CD4-positive, alpha-beta T cell (primary cell): ENCODE measurements around the gene NKAP. TPM values are rescaled to one million over a fixed set of nuclear protein-coding genes. Genes with fewer than 3 reads are reported as not detected.

Experiments
- ATAC-seq: fragments of 200-7000 bp; cut with Tn5 transposase; one replicate; pipeline ENCODE4 v1.10.0; 2022; ENCODE audit warnings: mild to moderate bottlenecking; ENCODE audit not compliant: poor library complexity
- CTCF ChIA-PET: fragments of 350-600 bp; sonication (Branson Sonifier 250); formaldehyde crosslinking; loops from one replicate; lab custom pipeline; 2021; ENCODE audit warnings: antibody characterized with exemption, inconsistent platforms; lab: Charles Lee
- POLR2A ChIA-PET: fragments of 350-600 bp; sonication (Branson Sonifier 250); formaldehyde crosslinking; loops from one replicate; lab custom pipeline; 2021; ENCODE audit warnings: antibody characterized with exemption, inconsistent platforms; lab: Charles Lee
- DNase-seq, 14 experiments: peaks; one replicate each; pipeline ENCODE4 v3.0.0-alpha.2; 2013 to 2020; ENCODE audit warnings: mixed read lengths in 2 of 14
- H3K27ac ChIP-seq, 2 donors: one replicate each; pipeline versions ENCODE4 v1.5.1 to v1.7.0; 2013; ENCODE audit warnings: low read length in 2 of 2, low read depth in 1 of 2, mild to moderate bottlenecking in 1 of 2
- H3K27me3 ChIP-seq, 2 experiments: 1 replicate in 1 of 2; 2 replicates in 1 of 2; pipeline versions ENCODE4 v1.6.1 to v1.7.0; 2013; ENCODE audit warnings: low read length in 2 of 2, control low read depth in 1 of 2, mild to moderate bottlenecking in 1 of 2, moderate library complexity in 1 of 2; ENCODE audit not compliant: insufficient read depth in 2 of 2, control insufficient read depth in 1 of 2
- H3K36me3 ChIP-seq: one replicate; pipeline ENCODE4 v1.6.1; 2013; ENCODE audit warnings: low read length, control low read depth; ENCODE audit not compliant: insufficient read depth
- H3K4me1 ChIP-seq: one replicate; pipeline ENCODE4 v1.6.1; 2013; ENCODE audit warnings: low read length, control low read depth; ENCODE audit not compliant: insufficient read depth
- H3K4me3 ChIP-seq: one replicate; pipeline ENCODE4 v1.5.1; 2013; ENCODE audit warnings: mild to moderate bottlenecking, low read length, moderate library complexity
- H3K9me3 ChIP-seq, 2 experiments: 1 replicate in 1 of 2; 2 replicates in 1 of 2; pipeline versions ENCODE4 v1.6.1 to v1.7.0; 2013; ENCODE audit warnings: low read length in 2 of 2, mild to moderate bottlenecking in 2 of 2, control low read depth in 1 of 2, moderate library complexity in 1 of 2; ENCODE audit not compliant: control insufficient read depth in 1 of 2, insufficient read depth in 1 of 2
- H3K27ac Mint-ChIP-seq: one replicate; pipeline ENCODE4 v1.8.0; 2020; ENCODE audit warnings: mixed read lengths
- H3K27me3 Mint-ChIP-seq: one replicate; pipeline ENCODE4 v1.8.0; 2021; ENCODE audit warnings: mixed read lengths
- H3K36me3 Mint-ChIP-seq: one replicate; pipeline ENCODE4 v1.8.0; 2021; ENCODE audit warnings: low read depth, mixed read lengths
- H3K4me1 Mint-ChIP-seq: one replicate; pipeline ENCODE4 v1.8.0; 2021; ENCODE audit warnings: low read depth, mixed read lengths
- H3K4me3 Mint-ChIP-seq: one replicate; pipeline ENCODE4 v1.8.0; 2020; ENCODE audit warnings: mild to moderate bottlenecking, mixed read lengths
- H3K9me3 Mint-ChIP-seq: one replicate; pipeline ENCODE4 v1.8.0; 2020; ENCODE audit warnings: mixed read lengths
- intact Hi-C, 2 experiments: fragments of 100-400 bp; cut with DNase I in 1 of 2; cut with micrococcal nuclease in 1 of 2; formaldehyde crosslinking; loops; one replicate each; pipeline versions ENCODE4 v1.15.1 to v1.9.0; 2023 to 2025; cut with DNase I, micrococcal nuclease
- total RNA-seq, 174 experiments: library from RNA in 2 of 174; stranded (reverse) in 2 of 174; gene quantifications; one replicate each; pipeline ENCODE4 v1.2.3 and lab custom pipeline; 2021 to 2026
- TF ChIP-seq, protein P1 (sequence below): fragments of 200-600 bp; IDR thresholded peaks from one replicate; pipeline ENCODE4 v1.8.0; 2022; ENCODE audit warnings: antibody characterized with exemption, mild to moderate bottlenecking

Gene NKAP
- total RNA-seq, 2 experiments from 2014 or later: 14.5 to 15.6 TPM

DNA sequence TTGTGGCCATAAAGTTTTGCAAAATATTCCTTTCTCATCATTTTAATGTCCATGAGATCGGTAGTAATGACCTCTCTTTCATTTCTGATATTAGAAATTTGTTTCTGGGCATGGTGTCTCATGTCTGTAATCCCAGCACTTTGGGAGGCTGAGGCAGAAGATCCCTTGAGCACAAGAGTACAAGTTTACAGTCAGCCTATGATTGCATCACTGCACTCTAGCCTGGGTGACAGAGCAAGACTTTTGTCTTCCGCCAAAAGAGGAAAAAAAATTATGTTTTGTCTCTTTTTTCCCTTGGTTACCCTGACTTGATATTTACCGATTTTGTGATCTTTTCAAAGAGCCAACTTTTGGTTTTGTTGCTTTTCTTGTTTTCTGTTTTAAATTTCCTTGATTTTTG lies 10.8 kb upstream of the NKAP start:
- H3K36me3 Mint-ChIP-seq: no peaks in the 10 kb centered on the region
- no peaks in the 10 kb centered on the region for H3K9me3 Mint-ChIP-seq
- Histone ChIP-seq H3K4me1 (no peaks in the 10 kb centered on the region), H3K4me3 (no peak overlapping the region), H3K36me3 (no peaks in the 10 kb centered on the region), H3K27me3 (no peaks in the 10 kb centered on the region), H3K9me3 (no peaks in the 10 kb centered on the region), H3K27ac (no peak overlapping the region)
- POLR2A ChIA-PET: no interaction called here
- no peak for DNase-seq
- peaks cover 9% of the 10 kb centered on the region for H3K4me1 Mint-ChIP-seq
- H3K27me3 Mint-ChIP-seq: peaks cover 35% of the 10 kb centered on the region
- CTCF ChIA-PET: no interaction called here
- no peak overlapping the region for H3K4me3 Mint-ChIP-seq
- intact Hi-C loops: no loop called here
- H3K27ac Mint-ChIP-seq: no peak overlapping the region
- TF ChIP-seq, protein P1, sequence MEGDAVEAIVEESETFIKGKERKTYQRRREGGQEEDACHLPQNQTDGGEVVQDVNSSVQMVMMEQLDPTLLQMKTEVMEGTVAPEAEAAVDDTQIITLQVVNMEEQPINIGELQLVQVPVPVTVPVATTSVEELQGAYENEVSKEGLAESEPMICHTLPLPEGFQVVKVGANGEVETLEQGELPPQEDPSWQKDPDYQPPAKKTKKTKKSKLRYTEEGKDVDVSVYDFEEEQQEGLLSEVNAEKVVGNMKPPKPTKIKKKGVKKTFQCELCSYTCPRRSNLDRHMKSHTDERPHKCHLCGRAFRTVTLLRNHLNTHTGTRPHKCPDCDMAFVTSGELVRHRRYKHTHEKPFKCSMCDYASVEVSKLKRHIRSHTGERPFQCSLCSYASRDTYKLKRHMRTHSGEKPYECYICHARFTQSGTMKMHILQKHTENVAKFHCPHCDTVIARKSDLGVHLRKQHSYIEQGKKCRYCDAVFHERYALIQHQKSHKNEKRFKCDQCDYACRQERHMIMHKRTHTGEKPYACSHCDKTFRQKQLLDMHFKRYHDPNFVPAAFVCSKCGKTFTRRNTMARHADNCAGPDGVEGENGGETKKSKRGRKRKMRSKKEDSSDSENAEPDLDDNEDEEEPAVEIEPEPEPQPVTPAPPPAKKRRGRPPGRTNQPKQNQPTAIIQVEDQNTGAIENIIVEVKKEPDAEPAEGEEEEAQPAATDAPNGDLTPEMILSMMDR: no peak
- no peak for ATAC-seq

DNA sequence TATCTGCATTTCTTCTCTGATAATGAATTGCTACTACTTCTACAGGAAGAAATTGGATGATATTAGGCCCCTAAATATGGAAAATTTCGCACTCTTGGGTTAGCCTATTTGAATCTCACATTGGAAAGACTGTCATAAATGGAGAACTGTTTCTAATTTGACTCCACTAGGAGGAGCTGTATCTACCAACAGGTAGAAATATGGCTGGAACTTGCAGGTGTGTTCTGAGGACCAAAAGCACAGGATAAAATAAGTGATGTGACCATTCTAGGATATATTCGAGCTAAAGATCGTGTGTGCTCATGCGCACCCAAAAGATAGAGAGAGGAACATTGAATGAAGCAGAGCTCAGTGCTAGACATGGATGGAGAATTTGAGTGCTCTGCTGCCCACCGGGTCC lies 4.8 kb upstream of the NKAP start:
- CTCF ChIA-PET: no interaction called here

DNA sequence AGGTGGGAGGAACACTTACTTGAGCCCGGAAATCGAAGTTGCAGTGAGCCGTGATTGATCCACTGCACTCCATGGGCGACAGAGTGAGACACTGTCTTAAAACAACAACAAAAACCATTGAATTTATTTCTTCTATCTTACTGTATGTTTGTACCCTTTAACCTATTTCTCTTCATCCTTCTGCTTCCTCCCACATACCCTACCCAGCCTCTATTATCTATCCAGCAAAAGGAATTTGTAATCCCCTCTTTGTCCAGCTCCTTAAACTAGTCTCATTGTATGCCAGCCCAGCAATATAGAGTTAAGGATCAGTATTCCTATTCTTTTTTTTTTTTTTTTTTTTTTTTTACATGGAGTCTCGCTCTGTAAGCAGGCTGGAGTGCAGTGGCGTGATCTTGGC lies 1.9 kb upstream of the NKAP start:
- Histone ChIP-seq H3K36me3 (no peaks in the 10 kb centered on the region), H3K4me1 (peaks cover 19% of the 10 kb centered on the region), H3K4me3 (no peak overlapping the region), H3K27me3 (no peaks in the 10 kb centered on the region), H3K9me3 (no peaks in the 10 kb centered on the region), H3K27ac (no peak overlapping the region)
- TF ChIP-seq, protein P1: no peak
- H3K4me1 Mint-ChIP-seq: peaks cover 30% of the 10 kb centered on the region
- no peaks in the 10 kb centered on the region for H3K9me3 Mint-ChIP-seq
- POLR2A ChIA-PET: no interaction called here
- CTCF ChIA-PET: interaction anchor here (0.6 to 0.7 kb wide), 2 partner anchors 33 to 297 kb away, joined by 3 to 4 read pairs; no protein-coding TSS in a partner anchor
- ATAC-seq (no peak), DNase-seq (no peak)
- H3K36me3 Mint-ChIP-seq: peaks cover 23% of the 10 kb centered on the region
- H3K27me3 Mint-ChIP-seq: peaks cover 5% of the 10 kb centered on the region
- H3K27ac Mint-ChIP-seq: no peak overlapping the region
- intact Hi-C loops: loop anchor here (5.0 to 10.0 kb wide), 3 partner anchors 153 to 309 kb away; partner anchors contain the start of genes RPL39 (in 1 of the 2) and ZBTB33 (in 1 of the 2)
- peak overlapping the region; percentile 65 for H3K4me3 Mint-ChIP-seq

More for the DNA sequence above, 4.8 kb upstream of the NKAP start:
- TF ChIP-seq, protein P1: no peak
- no peaks in the 10 kb centered on the region for H3K9me3 Mint-ChIP-seq
- H3K4me3 Mint-ChIP-seq: no peak overlapping the region
- Histone ChIP-seq H3K27me3 (no peaks in the 10 kb centered on the region), H3K4me3 (no peak overlapping the region), H3K36me3 (no peaks in the 10 kb centered on the region), H3K9me3 (no peaks in the 10 kb centered on the region), H3K27ac (no peak overlapping the region), H3K4me1 (peaks cover 7% of the 10 kb centered on the region)
- DNase-seq (no peak), ATAC-seq (no peak)
- intact Hi-C loops: loop anchor here (5.0 to 10.0 kb wide), 3 partner anchors 156 to 306 kb away; partner anchors contain the start of genes RPL39 (in 1 of the 2) and ZBTB33 (in 1 of the 2)
- peaks cover 5% of the 10 kb centered on the region for H3K36me3 Mint-ChIP-seq
- peaks cover 11% of the 10 kb centered on the region for H3K4me1 Mint-ChIP-seq
- no peak overlapping the region for H3K27ac Mint-ChIP-seq
- POLR2A ChIA-PET: no interaction called here
- peaks cover 9% of the 10 kb centered on the region for H3K27me3 Mint-ChIP-seq
